DOHH2 (cell line): ENCODE data around the gene PGR.

ENCODE experiments used
- CTCF ChIP-seq: fragments of 200-600 bp; sonication (generic); IDR thresholded peaks from one replicate; pipeline ENCODE4 v1.5.1; 2014; ENCODE audit warnings: antibody characterized with exemption, mild to moderate bottlenecking, low read depth, low read length; ENCODE audit not compliant: poor library complexity, severe bottlenecking
- EZH2phosphoT487 ChIP-seq: fragments of 200-600 bp; sonication (generic); IDR thresholded peaks from 2 replicates; pipeline ENCODE4 v1.6.1; 2017; ENCODE audit warnings: borderline replicate concordance, mild to moderate bottlenecking, antibody characterized with exemption, low read length, moderate library complexity, mixed read lengths

GRCh38 chr11:101176381-101176780 is 46.8 kb upstream of the PGR start:
- no peak for TF ChIP-seq CTCF
- no peak for TF ChIP-seq EZH2phosphoT487
